Muscle layer of duodenum (tissue), 2 donors: ENCODE results near the gene PLOD3.

Source experiments
- H3K27ac ChIP-seq: one replicate; pipeline ENCODE4 v1.7.0; 2013; ENCODE audit warnings: mild to moderate bottlenecking, low read length
- H3K27me3 ChIP-seq: one replicate; pipeline ENCODE4 v1.7.0; 2013; ENCODE audit warnings: low read depth, mild to moderate bottlenecking, control low read depth, low read length
- H3K36me3 ChIP-seq, 2 donors: one replicate each; pipeline ENCODE4 v1.7.0; 2013; ENCODE audit warnings: low read length in 2 of 2, control low read depth in 1 of 2, mild to moderate bottlenecking in 1 of 2; ENCODE audit not compliant: insufficient read depth in 2 of 2, control insufficient read depth in 1 of 2
- H3K4me1 ChIP-seq, 2 donors: one replicate each; pipeline ENCODE4 v1.7.0; 2013; ENCODE audit warnings: low read length in 2 of 2, mild to moderate bottlenecking in 2 of 2, control low read depth in 1 of 2, moderate library complexity in 1 of 2; ENCODE audit not compliant: insufficient read depth in 2 of 2, control insufficient read depth in 1 of 2
- H3K4me3 ChIP-seq, 2 donors: one replicate each; pipeline ENCODE4 v1.7.0; 2013; ENCODE audit warnings: low read length in 2 of 2, low read depth in 1 of 2, mild to moderate bottlenecking in 1 of 2
- H3K9me3 ChIP-seq, 2 donors: one replicate each; pipeline ENCODE4 v1.7.0; 2013; ENCODE audit warnings: low read length in 2 of 2, control low read depth in 1 of 2, mild to moderate bottlenecking in 1 of 2; ENCODE audit not compliant: control insufficient read depth in 1 of 2
- donor health status: healthy.

PLOD3 gene

GRCh38 chr7:101223528-101223927 lies 6.1 kb upstream of the PLOD3 start:
- H3K4me3 ChIP-seq = no peak overlapping the region
- H3K27me3 ChIP-seq = no peaks in the 10 kb centered on the region
- peaks cover 6 to 31% of the 10 kb centered on the region in 2 donors for H3K36me3 ChIP-seq
- peaks cover 0 to 19% of the 10 kb centered on the region in 2 donors for H3K4me1 ChIP-seq
- H3K9me3 ChIP-seq = no peaks in the 10 kb centered on the region
- no peak overlapping the region for H3K27ac ChIP-seq

- Histone ChIP-seq H3K4me1 (peaks cover 0 to 21% of the 10 kb centered on the region in 2 donors), H3K27me3 (no peaks in the 10 kb centered on the region), H3K27ac (no peak overlapping the region), H3K9me3 (no peaks in the 10 kb centered on the region), H3K36me3 (peaks cover 6 to 26% of the 10 kb centered on the region in 2 donors), H3K4me3 (no peak overlapping the region)
Measured at GRCh38 chr7:101222275-101222830, 5.0 kb upstream of the PLOD3 start.

DNA sequence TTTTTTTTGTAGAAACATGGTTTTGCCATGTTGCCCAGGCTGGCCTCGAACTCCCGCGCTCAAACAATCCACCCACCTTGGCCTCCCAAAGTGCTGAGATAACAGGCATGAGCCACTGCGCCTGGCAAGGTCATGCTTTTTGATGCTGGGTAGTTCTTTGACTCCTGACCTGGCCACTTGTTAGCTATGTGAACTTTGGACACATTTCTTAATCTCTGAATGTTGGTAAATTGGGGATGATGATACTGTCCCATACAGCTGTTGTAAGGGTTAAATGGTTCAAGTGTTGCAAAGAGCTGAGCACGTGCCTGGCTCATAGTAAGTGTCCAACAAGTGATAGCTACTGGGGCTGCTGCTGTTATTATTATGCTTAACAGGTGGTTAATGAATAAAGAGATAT lies 2.9 kb upstream of the PLOD3 start:
- H3K36me3 ChIP-seq = peaks cover 3 to 29% of the 10 kb centered on the region in 2 donors
- no peak overlapping the region for H3K27ac ChIP-seq
- H3K27me3 ChIP-seq = no peaks in the 10 kb centered on the region
- peaks cover 0 to 33% of the 10 kb centered on the region in 2 donors for H3K4me1 ChIP-seq
- no peaks in the 10 kb centered on the region for H3K9me3 ChIP-seq
- H3K4me3 ChIP-seq = no peak overlapping the region

DNA sequence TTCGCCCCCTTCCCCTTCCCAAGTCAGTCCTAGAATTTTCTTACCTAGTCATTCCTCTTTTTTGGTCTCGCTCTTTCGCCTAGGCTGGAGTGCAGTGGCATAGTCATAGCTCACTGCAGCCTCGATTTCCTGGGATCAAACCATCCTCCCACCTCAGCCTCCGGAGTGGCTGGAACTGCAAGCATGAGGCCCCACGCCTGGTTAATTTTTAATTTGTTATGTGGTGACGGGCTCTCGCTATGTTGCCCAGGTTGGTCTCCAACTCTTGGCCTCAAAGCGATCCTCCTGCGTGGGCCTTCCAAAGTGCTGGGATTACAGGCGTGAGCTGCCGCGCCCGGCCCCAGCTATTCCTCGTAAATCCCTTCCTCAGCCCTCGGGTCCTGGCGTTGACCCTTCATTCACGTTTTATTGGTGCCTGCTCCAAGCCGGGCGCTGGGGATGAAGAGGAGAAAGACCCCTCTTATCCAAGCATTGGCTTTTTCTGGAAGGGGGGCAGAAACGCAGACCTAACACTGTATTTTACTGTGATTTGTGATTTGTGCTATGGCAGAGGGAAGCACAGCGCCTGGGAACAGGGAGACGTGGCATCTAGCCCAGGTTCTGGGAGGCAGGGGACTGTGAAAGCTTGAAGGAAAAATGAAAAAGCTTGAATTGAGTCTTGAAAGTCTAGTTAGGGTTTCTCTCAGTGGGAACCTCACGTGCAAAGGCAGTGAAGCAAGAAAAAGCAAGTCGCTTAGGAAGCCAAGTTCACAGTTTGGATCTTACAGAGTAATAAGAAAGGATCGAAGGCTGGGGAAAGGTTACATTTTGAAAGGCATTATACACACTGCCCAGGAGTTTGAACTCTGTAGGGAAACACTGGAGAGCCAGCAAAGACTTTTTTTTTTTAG lies 1.1 kb upstream of the PLOD3 start:
- H3K4me1 ChIP-seq = peaks cover 0 to 33% of the 10 kb centered on the region in 2 donors
- H3K9me3 ChIP-seq = no peaks in the 10 kb centered on the region
- peak overlapping the region; percentile 97 for H3K27ac ChIP-seq
- peaks cover 5 to 18% of the 10 kb centered on the region in 2 donors for H3K36me3 ChIP-seq
- H3K4me3 ChIP-seq = peak overlapping the region; percentile 89 to 94
- no peaks in the 10 kb centered on the region for H3K27me3 ChIP-seq

- peak overlapping the region; percentile 68 for H3K27ac ChIP-seq
- peak overlapping the region; percentile 89 to 94 for H3K4me3 ChIP-seq
- peaks cover 5 to 18% of the 10 kb centered on the region in 2 donors for H3K36me3 ChIP-seq
Measured at GRCh38 chr7:101216860-101217387, 457 bp downstream of the PLOD3 start.

DNA sequence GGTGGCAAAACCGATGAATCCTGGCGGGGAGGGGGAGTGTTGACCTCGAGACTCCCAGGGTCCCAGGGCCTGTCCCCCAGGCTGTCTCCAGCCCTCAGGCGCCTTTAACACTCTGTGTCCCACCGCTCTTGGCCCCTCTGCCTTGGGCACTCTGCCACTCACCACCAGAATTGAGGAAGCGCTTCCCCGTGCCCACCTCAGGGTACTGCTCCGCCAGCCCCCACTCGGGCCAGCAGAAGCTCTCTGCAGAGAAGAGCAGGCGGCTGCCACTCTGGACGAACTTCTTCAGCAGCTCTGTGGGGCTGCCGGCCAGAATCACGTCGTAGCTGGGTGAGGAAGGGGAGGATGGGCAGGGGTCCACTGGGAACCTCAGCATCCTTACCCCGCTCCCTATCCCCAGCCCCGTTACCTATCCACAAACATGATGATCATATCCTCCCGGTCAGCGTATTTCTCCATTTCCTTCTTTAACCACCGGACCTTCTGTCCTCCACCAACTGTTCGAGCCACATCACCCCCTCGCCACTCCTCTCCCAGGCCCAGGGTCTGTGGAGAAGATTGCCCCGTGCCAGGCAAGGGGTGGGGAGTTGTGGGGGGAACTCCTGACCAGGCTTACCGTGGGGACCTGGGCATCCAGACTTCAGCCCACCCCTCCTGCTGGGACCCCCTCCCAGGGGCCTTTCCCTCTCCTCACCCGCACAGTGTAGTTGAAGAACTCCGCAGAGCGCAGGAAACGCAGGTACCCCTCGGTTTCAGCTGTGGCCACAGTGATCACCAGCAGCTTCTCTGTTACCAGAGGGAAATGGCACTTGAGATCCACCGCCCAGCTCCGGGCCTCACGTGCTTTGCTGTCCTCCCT lies 1.2 kb downstream of the PLOD3 start:
- Histone ChIP-seq H3K27me3 (no peaks in the 10 kb centered on the region), H3K4me1 (peaks cover 0 to 33% of the 10 kb centered on the region in 2 donors), H3K36me3 (peaks cover 5 to 25% of the 10 kb centered on the region in 2 donors), H3K4me3 (peak overlapping the region; percentile 89 to 94), H3K27ac (peak overlapping the region; percentile 68), H3K9me3 (no peaks in the 10 kb centered on the region)

More at GRCh38 chr7:101216860-101217387, 457 bp downstream of the PLOD3 start:
- no peaks in the 10 kb centered on the region for H3K27me3 ChIP-seq
- H3K9me3 ChIP-seq = no peaks in the 10 kb centered on the region
- peaks cover 0 to 33% of the 10 kb centered on the region in 2 donors for H3K4me1 ChIP-seq

- peaks cover 0 to 12% of the 10 kb centered on the region in 2 donors for H3K4me1 ChIP-seq
- H3K36me3 ChIP-seq = peaks cover 12 to 62% of the 10 kb centered on the region in 2 donors
- H3K27me3 ChIP-seq = no peaks in the 10 kb centered on the region
- H3K9me3 ChIP-seq = no peaks in the 10 kb centered on the region
- H3K27ac ChIP-seq = no peak overlapping the region
- H3K4me3 ChIP-seq = no peak overlapping the region
Measured at GRCh38 chr7:101212014-101212413, 5.4 kb downstream of the PLOD3 start.

DNA sequence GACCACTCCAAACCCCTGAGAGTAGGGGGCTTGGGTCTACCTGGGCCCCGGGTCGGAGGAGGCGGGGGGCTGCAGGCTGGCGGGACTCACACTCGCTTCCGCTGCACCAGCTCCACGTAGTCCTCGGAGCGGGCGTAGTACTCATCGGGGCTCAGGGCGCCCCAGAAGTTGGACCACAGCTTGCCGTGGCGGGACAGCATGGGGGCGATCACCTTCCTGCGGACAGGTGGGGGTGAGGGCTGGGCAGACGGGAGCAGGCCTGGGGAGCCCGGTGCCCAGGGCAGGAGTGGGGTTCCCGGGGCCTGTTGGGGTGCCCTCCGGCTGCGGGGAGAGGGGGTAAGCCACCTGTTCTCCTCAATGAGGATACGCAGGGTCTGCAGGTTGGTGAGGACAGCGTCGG lies 5.9 kb downstream of the PLOD3 start:
- Histone ChIP-seq H3K27me3 (no peaks in the 10 kb centered on the region), H3K4me3 (no peak overlapping the region), H3K4me1 (peaks cover 0 to 9% of the 10 kb centered on the region in 2 donors), H3K27ac (no peak overlapping the region), H3K9me3 (no peaks in the 10 kb centered on the region), H3K36me3 (peaks cover 12 to 65% of the 10 kb centered on the region in 2 donors)

GRCh38 chr7:101210143-101210542 lies 7.2 kb downstream of the PLOD3 start:
- H3K27me3 ChIP-seq = no peaks in the 10 kb centered on the region
- no peak overlapping the region for H3K4me3 ChIP-seq
- peaks cover 12 to 70% of the 10 kb centered on the region in 2 donors for H3K36me3 ChIP-seq
- no peaks in the 10 kb centered on the region for H3K9me3 ChIP-seq
- H3K4me1 ChIP-seq = no peaks in the 10 kb centered on the region
- no peak overlapping the region for H3K27ac ChIP-seq

DNA sequence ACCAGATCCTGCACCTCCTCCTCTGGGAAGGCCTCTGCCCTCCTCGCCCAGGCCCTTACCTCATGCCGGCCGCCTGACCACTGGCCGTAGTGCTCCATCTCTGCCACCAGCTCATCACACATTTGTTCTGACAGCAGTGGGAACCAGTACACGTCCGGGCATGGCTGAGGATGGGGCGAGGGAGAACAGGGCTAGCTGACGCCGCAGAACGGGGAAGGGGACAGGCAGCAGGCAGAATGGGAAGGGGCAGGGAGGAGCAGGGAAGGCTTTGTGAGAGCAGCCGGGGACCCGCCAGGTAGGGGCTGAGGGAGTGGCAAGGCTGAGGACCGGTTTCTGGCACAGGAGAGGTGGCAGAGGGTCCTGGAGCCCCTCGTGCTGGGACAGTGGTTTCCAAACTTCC lies 8.6 kb downstream of the PLOD3 start:
- no peak overlapping the region for H3K27ac ChIP-seq
- H3K27me3 ChIP-seq = no peaks in the 10 kb centered on the region
- H3K4me1 ChIP-seq = no peaks in the 10 kb centered on the region
- H3K4me3 ChIP-seq = no peak overlapping the region
- H3K9me3 ChIP-seq = no peaks in the 10 kb centered on the region
- peaks cover 7 to 65% of the 10 kb centered on the region in 2 donors for H3K36me3 ChIP-seq

GRCh38 chr7:101207459-101207858 lies 9.9 kb downstream of the PLOD3 start:
- no peaks in the 10 kb centered on the region for H3K27me3 ChIP-seq
- H3K36me3 ChIP-seq = peaks cover 7 to 61% of the 10 kb centered on the region in 2 donors
- H3K27ac ChIP-seq = no peak overlapping the region
- no peaks in the 10 kb centered on the region for H3K4me1 ChIP-seq
- H3K4me3 ChIP-seq = no peak overlapping the region
- H3K9me3 ChIP-seq = no peaks in the 10 kb centered on the region
